Measurements from ENCODE around the gene GFER. TPM values are rescaled to one million over a fixed set of nuclear protein-coding genes. Genes with fewer than 3 reads are reported as not detected.

Gene GFER
- total RNA-seq, 1 donor from 2014 or later = 30.0 TPM

- H3K27ac Mint-ChIP-seq (ENCODE audit: unreplicated experiment) = no peak overlapping the region
- H3K4me3 Mint-ChIP-seq (ENCODE audit: unreplicated experiment) = peak overlapping the region; percentile 84
- H3K4me1 Mint-ChIP-seq (ENCODE audit: unreplicated experiment) = peaks cover 8% of the 10 kb centered on the region
- peak; percentile 100 for DNase-seq (ENCODE audit: low spot score)
- no peaks in the 10 kb centered on the region for H3K36me3 Mint-ChIP-seq (ENCODE audit: low read depth, unreplicated experiment)
- TF ChIP-seq CTCF (IDR thresholded peaks at IDR 0.05; ENCODE audit: unreplicated experiment) = peak; percentile 98
- H3K9me3 Mint-ChIP-seq (ENCODE audit: unreplicated experiment) = no peaks in the 10 kb centered on the region
- peaks cover 26% of the 10 kb centered on the region for H3K27me3 Mint-ChIP-seq (ENCODE audit: unreplicated experiment)
These were observed 39.4 kb downstream of the GFER start for GRCh38 chr16:2023092-2024031.

GRCh38 chr16:2024032-2024420 lies 40.0 kb downstream of the GFER start:
- Mint-ChIP-seq H3K4me1 (ENCODE audit: unreplicated experiment) (peaks cover 8% of the 10 kb centered on the region), H3K4me3 (ENCODE audit: unreplicated experiment) (peak overlapping the region; percentile 12), H3K9me3 (ENCODE audit: unreplicated experiment) (no peaks in the 10 kb centered on the region), H3K27ac (ENCODE audit: unreplicated experiment) (no peak overlapping the region), H3K36me3 (ENCODE audit: low read depth, unreplicated experiment) (no peaks in the 10 kb centered on the region), H3K27me3 (ENCODE audit: unreplicated experiment) (peaks cover 23% of the 10 kb centered on the region)
- no peak for TF ChIP-seq CTCF (IDR thresholded peaks at IDR 0.05; ENCODE audit: unreplicated experiment)
- DNase-seq (ENCODE audit: low spot score) = no peak

- Mint-ChIP-seq H3K4me1 (ENCODE audit: unreplicated experiment) (peaks cover 8% of the 10 kb centered on the region), H3K36me3 (ENCODE audit: low read depth, unreplicated experiment) (no peaks in the 10 kb centered on the region), H3K27ac (ENCODE audit: unreplicated experiment) (no peak overlapping the region), H3K9me3 (ENCODE audit: unreplicated experiment) (no peaks in the 10 kb centered on the region), H3K27me3 (ENCODE audit: unreplicated experiment) (peaks cover 23% of the 10 kb centered on the region), H3K4me3 (ENCODE audit: unreplicated experiment) (no peak overlapping the region)
- TF ChIP-seq CTCF (IDR thresholded peaks at IDR 0.05; ENCODE audit: unreplicated experiment) = no peak
- no peak for DNase-seq (ENCODE audit: low spot score)
These were observed 41.3 kb downstream of the GFER start for GRCh38 chr16:2025251-2025650.

GRCh38 chr16:2025878-2026460 lies 42.0 kb downstream of the GFER start:
- no peak for TF ChIP-seq CTCF (IDR thresholded peaks at IDR 0.05; ENCODE audit: unreplicated experiment)
- peak overlapping the region; percentile 47 for H3K4me3 Mint-ChIP-seq (ENCODE audit: unreplicated experiment)
- H3K4me1 Mint-ChIP-seq (ENCODE audit: unreplicated experiment) = peaks cover 8% of the 10 kb centered on the region
- peaks cover 18% of the 10 kb centered on the region for H3K27me3 Mint-ChIP-seq (ENCODE audit: unreplicated experiment)
- DNase-seq (ENCODE audit: low spot score) = no peak
- H3K9me3 Mint-ChIP-seq (ENCODE audit: unreplicated experiment) = no peaks in the 10 kb centered on the region
- no peaks in the 10 kb centered on the region for H3K36me3 Mint-ChIP-seq (ENCODE audit: low read depth, unreplicated experiment)
- no peak overlapping the region for H3K27ac Mint-ChIP-seq (ENCODE audit: unreplicated experiment)
